ENCODE measurements around the gene ZNF213. TPM values are rescaled to one million over a fixed set of nuclear protein-coding genes. Genes with fewer than 3 reads are reported as not detected.
A peak's percentile ranks its signal among the peaks of the same experiment; 100 is the strongest.

ZNF213 gene
- total RNA-seq, 1 donor from 2014 or later, result 25.3 TPM

GRCh38 chr16:3170440-3171180 is 35.8 kb downstream of the ZNF213 start:
- H3K4me3 ChIP-seq, result peak overlapping the region; percentile 14 to 53
- intact Hi-C loops (cut with DNase I), result no loop called here
- no peaks in the 10 kb centered on the region for H3K9me3 ChIP-seq
- H3K27me3 ChIP-seq, result peaks cover 29% of the 10 kb centered on the region
- TF ChIP-seq CTCF (IDR thresholded peaks at IDR 0.05), result no peak
- H3K4me1 ChIP-seq, result peaks cover 9% of the 10 kb centered on the region in 2 donors
- no peak for DNase-seq (ENCODE audit: low spot score in 2 of 2)
- H3K36me3 ChIP-seq, result no peaks in the 10 kb centered on the region
- no peak overlapping the region for H3K27ac ChIP-seq

- H3K36me3 ChIP-seq, result no peaks in the 10 kb centered on the region
- no peak for TF ChIP-seq CTCF (IDR thresholded peaks at IDR 0.05)
- H3K4me1 ChIP-seq, result peaks cover 6 to 9% of the 10 kb centered on the region in 2 donors
- no peak for DNase-seq (ENCODE audit: low spot score in 2 of 2)
- H3K27me3 ChIP-seq, result peaks cover 31% of the 10 kb centered on the region
- peak overlapping the region; percentile 14 to 53 for H3K4me3 ChIP-seq
- H3K9me3 ChIP-seq, result no peaks in the 10 kb centered on the region
- H3K27ac ChIP-seq, result no peak overlapping the region
- intact Hi-C loops (cut with DNase I), result no loop called here
These were observed 36.5 kb downstream of the ZNF213 start for GRCh38 chr16:3171181-3171854.

- TF ChIP-seq CTCF (IDR thresholded peaks at IDR 0.05), result no peak
- intact Hi-C loops (cut with DNase I), result no loop called here
- no peaks in the 10 kb centered on the region for H3K9me3 ChIP-seq
- no peak for DNase-seq (ENCODE audit: low spot score in 2 of 2)
- H3K4me3 ChIP-seq, result no peak overlapping the region
- no peak overlapping the region for H3K27ac ChIP-seq
- H3K27me3 ChIP-seq, result peaks cover 33% of the 10 kb centered on the region
- peaks cover 6 to 9% of the 10 kb centered on the region in 2 donors for H3K4me1 ChIP-seq
- no peaks in the 10 kb centered on the region for H3K36me3 ChIP-seq
These were observed 37.2 kb downstream of the ZNF213 start for GRCh38 chr16:3171855-3172593.

- Histone ChIP-seq H3K4me1 (peaks cover 6 to 9% of the 10 kb centered on the region in 2 donors), H3K9me3 (no peaks in the 10 kb centered on the region), H3K36me3 (no peaks in the 10 kb centered on the region), H3K27ac (no peak overlapping the region), H3K4me3 (no peak overlapping the region), H3K27me3 (peaks cover 33% of the 10 kb centered on the region)
- TF ChIP-seq CTCF (IDR thresholded peaks at IDR 0.05), result no peak
- DNase-seq (ENCODE audit: low spot score in 2 of 2), result no peak
- intact Hi-C loops (cut with DNase I), result no loop called here
These were observed 39.2 kb downstream of the ZNF213 start for GRCh38 chr16:3173892-3174617.

GRCh38 chr16:3174618-3175148 is 39.9 kb downstream of the ZNF213 start:
- H3K36me3 ChIP-seq, result no peaks in the 10 kb centered on the region
- no peak for TF ChIP-seq CTCF (IDR thresholded peaks at IDR 0.05)
- no peak for DNase-seq (ENCODE audit: low spot score in 2 of 2)
- H3K27me3 ChIP-seq, result peaks cover 33% of the 10 kb centered on the region
- intact Hi-C loops (cut with DNase I), result no loop called here
- peaks cover 6 to 9% of the 10 kb centered on the region in 2 donors for H3K4me1 ChIP-seq
- no peak overlapping the region for H3K27ac ChIP-seq
- no peak overlapping the region for H3K4me3 ChIP-seq
- H3K9me3 ChIP-seq, result no peaks in the 10 kb centered on the region

Measured in ascending aorta (tissue), 2 donors.